Gastroesophageal sphincter (tissue), 3 donors: ENCODE measurements around the gene FABP1.

Experiments used
- POLR2A ChIP-seq, 2 donors: fragments of 450-650 bp; IDR thresholded peaks; one replicate each; pipeline ENCODE4 v1.6.1; 2017; ENCODE audit warnings: antibody characterized with exemption in 2 of 2, mild to moderate bottlenecking in 2 of 2, moderate library complexity in 1 of 2
- TF ChIP-seq, protein P1 (sequence below), 4 experiments: fragments of 200-600 bp in 2 of 4; fragments of 450-650 bp in 2 of 4; sonication (generic) in 1 of 4; IDR thresholded peaks; one replicate each; pipeline ENCODE4 v1.5.1; 2017 to 2019; ENCODE audit warnings: antibody characterized with exemption in 4 of 4, mild to moderate bottlenecking in 2 of 4, moderate library complexity in 2 of 4

DNA sequence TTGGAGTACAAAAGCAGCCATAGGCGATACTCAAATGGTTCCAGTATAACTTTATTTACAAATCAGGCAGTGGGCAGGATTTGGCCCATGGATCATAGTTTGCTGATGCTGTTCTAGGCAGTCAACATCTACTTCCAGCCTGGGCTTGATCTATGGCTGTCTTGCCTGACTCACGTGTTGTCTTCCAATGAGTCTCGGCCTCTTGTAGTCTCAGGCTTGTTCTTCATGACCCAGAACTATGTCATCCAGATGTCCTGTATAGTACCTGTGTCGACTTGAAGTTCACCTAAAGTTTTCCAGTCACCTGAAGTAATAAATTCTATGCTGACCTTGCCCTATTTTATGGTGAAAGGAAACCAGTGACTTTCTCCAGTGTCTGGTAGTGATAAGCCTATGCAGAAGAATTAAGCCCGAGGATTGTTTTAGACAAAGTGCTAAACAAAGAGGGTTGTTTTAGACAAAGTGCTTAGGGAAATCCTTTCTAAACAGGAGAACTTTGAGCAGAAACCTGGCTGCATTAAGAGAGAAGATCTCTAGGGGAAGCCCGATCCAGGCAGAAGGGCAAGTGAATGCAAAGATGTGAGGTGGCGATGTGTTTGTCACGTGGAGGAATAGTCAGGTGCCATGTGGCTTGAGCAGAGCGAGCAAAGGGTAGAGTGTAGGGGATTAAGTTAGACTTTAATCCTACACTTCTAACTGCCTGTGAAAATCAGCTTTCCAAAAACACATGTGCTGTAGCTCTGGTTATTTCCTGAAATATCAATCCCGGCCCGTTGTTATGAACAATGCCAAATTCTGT lies 33.8 kb upstream of the FABP1 start:
- TF ChIP-seq, protein P1, sequence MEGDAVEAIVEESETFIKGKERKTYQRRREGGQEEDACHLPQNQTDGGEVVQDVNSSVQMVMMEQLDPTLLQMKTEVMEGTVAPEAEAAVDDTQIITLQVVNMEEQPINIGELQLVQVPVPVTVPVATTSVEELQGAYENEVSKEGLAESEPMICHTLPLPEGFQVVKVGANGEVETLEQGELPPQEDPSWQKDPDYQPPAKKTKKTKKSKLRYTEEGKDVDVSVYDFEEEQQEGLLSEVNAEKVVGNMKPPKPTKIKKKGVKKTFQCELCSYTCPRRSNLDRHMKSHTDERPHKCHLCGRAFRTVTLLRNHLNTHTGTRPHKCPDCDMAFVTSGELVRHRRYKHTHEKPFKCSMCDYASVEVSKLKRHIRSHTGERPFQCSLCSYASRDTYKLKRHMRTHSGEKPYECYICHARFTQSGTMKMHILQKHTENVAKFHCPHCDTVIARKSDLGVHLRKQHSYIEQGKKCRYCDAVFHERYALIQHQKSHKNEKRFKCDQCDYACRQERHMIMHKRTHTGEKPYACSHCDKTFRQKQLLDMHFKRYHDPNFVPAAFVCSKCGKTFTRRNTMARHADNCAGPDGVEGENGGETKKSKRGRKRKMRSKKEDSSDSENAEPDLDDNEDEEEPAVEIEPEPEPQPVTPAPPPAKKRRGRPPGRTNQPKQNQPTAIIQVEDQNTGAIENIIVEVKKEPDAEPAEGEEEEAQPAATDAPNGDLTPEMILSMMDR (IDR thresholded peaks at IDR 0.05), result no peak
- no peak for TF ChIP-seq POLR2A (IDR thresholded peaks at IDR 0.05)
